Spleen (tissue), 11 donors: ENCODE data around the gene CLIC5. TPM values are rescaled to one million over a fixed set of nuclear protein-coding genes. Genes with fewer than 3 reads are reported as not detected.

ENCODE experiments used
- DNase-seq: peaks from one replicate; pipeline ENCODE4 v3.0.0-alpha.2; 2020
- H3K27ac ChIP-seq, 8 donors: fragments of 200-600 bp; sonication (generic) in 7 of 8; 1 replicate in 4 of 8; 2 replicates in 4 of 8; pipeline versions ENCODE4 v1.5.0 to v1.8.0; 2016 to 2021; ENCODE audit warnings: inconsistent platforms in 4 of 8, mild to moderate bottlenecking in 4 of 8, moderate library complexity in 1 of 8
- H3K27me3 ChIP-seq, 7 donors: fragments of 200-600 bp; sonication (generic) in 6 of 7; replicated peaks in 1 of 7; 1 replicate in 4 of 7; 2 replicates in 3 of 7; pipeline versions ENCODE4 v1.5.0 to v1.8.0; 2016 to 2021; ENCODE audit warnings: inconsistent platforms in 3 of 7, mild to moderate bottlenecking in 1 of 7
- H3K36me3 ChIP-seq, 6 donors: fragments of 200-600 bp; sonication (generic) in 5 of 6; 1 replicate in 4 of 6; 2 replicates in 2 of 6; pipeline versions ENCODE4 v1.5.0 to v1.8.0; 2016 to 2021; ENCODE audit warnings: inconsistent platforms in 2 of 6
- H3K4me1 ChIP-seq, 6 donors: fragments of 200-600 bp; sonication (generic) in 5 of 6; 1 replicate in 3 of 6; 2 replicates in 3 of 6; pipeline versions ENCODE4 v1.5.0 to v1.8.0; 2016 to 2021; ENCODE audit warnings: inconsistent platforms in 3 of 6
- H3K4me3 ChIP-seq, 8 donors: fragments of 200-600 bp; sonication (generic) in 7 of 8; 1 replicate in 4 of 8; 2 replicates in 4 of 8; pipeline versions ENCODE4 v1.5.0 to v1.8.0; 2016 to 2021; ENCODE audit warnings: inconsistent platforms in 4 of 8, mild to moderate bottlenecking in 4 of 8, moderate library complexity in 2 of 8
- H3K9me3 ChIP-seq, 8 donors: fragments of 200-600 bp; sonication (generic) in 7 of 8; 1 replicate in 4 of 8; 2 replicates in 4 of 8; pipeline versions ENCODE4 v1.5.0 to v1.8.0; 2016 to 2021; ENCODE audit warnings: inconsistent platforms in 4 of 8
- CTCF ChIP-seq, 11 experiments: fragments of 200-600 bp in 7 of 11; fragments of 450-650 bp in 4 of 11; sonication (generic) in 4 of 11; IDR thresholded peaks in 8 of 11; conservative IDR thresholded peaks in 3 of 11; 1 replicate in 7 of 11; 2 replicates in 4 of 11; pipeline versions ENCODE4 v1.4.0 to v1.8.0; 2016 to 2021; ENCODE audit warnings: antibody characterized with exemption in 11 of 11, inconsistent platforms in 4 of 11, mild to moderate bottlenecking in 1 of 11
- POLR2A ChIP-seq, 3 donors: fragments of 450-650 bp; IDR thresholded peaks; one replicate each; pipeline ENCODE4 v1.5.1; 2017; ENCODE audit warnings: antibody characterized with exemption in 3 of 3, mild to moderate bottlenecking in 1 of 3
- POLR2AphosphoS5 ChIP-seq, 3 donors: sonication (generic); formaldehyde crosslinking; IDR thresholded peaks; one replicate each; pipeline ENCODE4 v1.5.1; 2017; ENCODE audit warnings: antibody characterized with exemption in 3 of 3
- WGBS, 5 donors: extraction: QIAGEN DNeasy Blood & Tissue Kit in 3 of 5; methylation state at CpG; one replicate each; pipeline versions ENCODE4 v1.1.5 to v1.1.7; 2013 to 2018; 5-methylcytosine and 5-hydroxymethylcytosine counted together
- intact Hi-C: fragments of 100-400 bp; cut with DNase I; formaldehyde crosslinking; loops from one replicate; pipeline ENCODE4 v1.15.0; 2023; ENCODE audit warnings: low total_unique reads
- polyA plus RNA-seq, 3 donors: library from polyadenylated mRNA; stranded (reverse); fragments of 200-250 nt; gene quantifications; one replicate each; pipeline ENCODE4 v1.2.1, GENCODE V29; 2013
- total RNA-seq, 7 donors: library from RNA; depleted of rRNA in 3 of 7; stranded (reverse); fragments of >200 nt in 3 of 7; fragmentation: NEBNext Ultra II Directional in 4 of 7; extraction: Animal tissue kit (Norgen Biotek cat#: 25700) in 4 of 7; gene quantifications; one replicate each; pipeline versions ENCODE4 v1.1.0 to v1.2.1, GENCODE V29; 2016 to 2021
- donor health status: healthy with polysubstance abuse.
- donor health status: DM: no; HTN: no; CAD: no; lungs with moderate emphysema.
- donor health status: DM: no; HTN: no; CAD: no.
- donor health status: Bipolar disorder and iron deficiency.
- donor health status: healthy.
- donor health status: DM: no; HTN: no; CAD: no.
- donor health status: DM: yes; HTN: yes; CAD: no.

CLIC5 gene
- total and polyA plus RNA-seq, 10 donors = 2.8 to 189 (median 71.2) TPM

GRCh38 chr6:45990162-45990561 lies 25.5 kb downstream of the CLIC5 start:
- Histone ChIP-seq H3K9me3 (no peaks in the 10 kb centered on the region), H3K27ac (no peak overlapping the region), H3K27me3 (no peaks in the 10 kb centered on the region), H3K4me3 (no peak overlapping the region), H3K4me1 (peaks cover 0 to 7% (median 0%) of the 10 kb centered on the region in 6 donors), H3K36me3 (no peaks in the 10 kb centered on the region)
- TF ChIP-seq POLR2AphosphoS5 (IDR thresholded peaks at IDR 0.05) (no peak), CTCF (IDR thresholded peaks at IDR 0.05 in 8 of 11, conservative IDR thresholded peaks at IDR 0.05 in 3 of 11) (no peak), POLR2A (IDR thresholded peaks at IDR 0.05) (no peak)
- intact Hi-C loops = no loop called here
- 43 to 64% (median 56%) methylated on average over 1 of the region's 1 CpG for WGBS, 5 donors
- no peak for DNase-seq

DNA sequence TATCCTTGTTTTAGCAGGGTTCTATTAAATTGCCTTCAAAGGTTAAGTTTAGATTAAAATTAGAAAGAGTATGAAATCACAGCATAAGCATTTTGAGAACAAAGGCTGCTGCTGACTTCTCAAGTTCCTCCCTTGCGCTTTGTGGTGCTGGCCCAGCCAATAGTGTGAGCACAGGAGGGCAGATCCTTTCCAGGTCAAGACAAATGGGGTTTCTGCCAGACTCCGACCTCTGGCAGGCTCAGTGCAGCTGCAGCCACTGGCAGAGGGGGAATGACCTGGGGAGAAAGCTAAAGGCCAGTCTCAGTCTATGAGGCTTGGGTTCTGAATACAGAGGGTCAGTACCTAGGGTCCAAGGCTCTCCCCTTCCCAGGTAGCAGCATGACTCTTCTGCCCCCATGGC lies 27.0 kb downstream of the CLIC5 start:
- no peaks in the 10 kb centered on the region for H3K27me3 ChIP-seq
- no peak for TF ChIP-seq POLR2A (IDR thresholded peaks at IDR 0.05)
- no peak for TF ChIP-seq POLR2AphosphoS5 (IDR thresholded peaks at IDR 0.05)
- no peak for TF ChIP-seq CTCF (IDR thresholded peaks at IDR 0.05 in 8 of 11, conservative IDR thresholded peaks at IDR 0.05 in 3 of 11)
- no peak overlapping the region for H3K4me3 ChIP-seq
- intact Hi-C loops = no loop called here
- no peak for DNase-seq
- no peaks in the 10 kb centered on the region for H3K36me3 ChIP-seq
- H3K4me1 ChIP-seq = peaks cover 0 to 7% (median 0%) of the 10 kb centered on the region in 6 donors
- H3K9me3 ChIP-seq = no peaks in the 10 kb centered on the region
- H3K27ac ChIP-seq = peak overlapping the region in 1 of 8 donors; percentile 12
- WGBS, 5 donors = 72 to 94% (median 85%) methylated on average over 2 of the region's 2 CpGs

- Histone ChIP-seq H3K27ac (peak overlapping the region in 1 of 8 donors; percentile 32), H3K4me1 (peaks cover 0 to 7% (median 0%) of the 10 kb centered on the region in 6 donors), H3K27me3 (no peaks in the 10 kb centered on the region), H3K9me3 (no peaks in the 10 kb centered on the region), H3K36me3 (no peaks in the 10 kb centered on the region), H3K4me3 (no peak overlapping the region)
- intact Hi-C loops = no loop called here
- TF ChIP-seq POLR2A (IDR thresholded peaks at IDR 0.05) = no peak
- TF ChIP-seq CTCF (IDR thresholded peaks at IDR 0.05 in 8 of 11, conservative IDR thresholded peaks at IDR 0.05 in 3 of 11) = no peak
- TF ChIP-seq POLR2AphosphoS5 (IDR thresholded peaks at IDR 0.05) = no peak
- DNase-seq = no peak
- WGBS, 5 donors = 90 to 97% (median 95%) methylated on average over 1 of the region's 1 CpG
Measured at GRCh38 chr6:45987856-45988255, 27.8 kb downstream of the CLIC5 start.

- TF ChIP-seq CTCF (IDR thresholded peaks at IDR 0.05 in 8 of 11, conservative IDR thresholded peaks at IDR 0.05 in 3 of 11) (no peak), POLR2AphosphoS5 (IDR thresholded peaks at IDR 0.05) (no peak), POLR2A (IDR thresholded peaks at IDR 0.05) (no peak)
- Histone ChIP-seq H3K27me3 (no peaks in the 10 kb centered on the region), H3K27ac (no peak overlapping the region), H3K4me3 (no peak overlapping the region), H3K4me1 (peaks cover 0 to 7% (median 0%) of the 10 kb centered on the region in 6 donors), H3K9me3 (no peaks in the 10 kb centered on the region), H3K36me3 (no peaks in the 10 kb centered on the region)
- no peak for DNase-seq
- intact Hi-C loops = no loop called here
Measured at GRCh38 chr6:45986746-45987274, 28.9 kb downstream of the CLIC5 start.
